Prostate gland (tissue), 2 donors: ENCODE measurements around the gene TCL1A. TPM values are rescaled to one million over a fixed set of nuclear protein-coding genes. Genes with fewer than 3 reads are reported as not detected.

Experiments used
- DNase-seq: peaks from one replicate; pipeline ENCODE4 v3.0.0-alpha.2; 2019; ENCODE audit warnings: low spot score
- H3K27ac ChIP-seq, 2 donors: fragments of 200-600 bp; sonication (generic); 2 replicates each; pipeline ENCODE4 v1.5.1; 2017 to 2019
- H3K27me3 ChIP-seq: fragments of 200-600 bp; sonication (generic); replicated peaks from 2 replicates; pipeline ENCODE4 v1.5.1; 2019; ENCODE audit not compliant: insufficient read depth
- H3K36me3 ChIP-seq, 2 donors: fragments of 200-600 bp; sonication (generic); 1 replicate in 1 of 2; 2 replicates in 1 of 2; pipeline versions ENCODE4 v1.5.1 to v1.8.1; 2017 to 2019
- H3K4me1 ChIP-seq: fragments of 200-600 bp; sonication (generic); replicated peaks from 2 replicates; pipeline ENCODE4 v1.5.1; 2019
- H3K4me3 ChIP-seq, 2 donors: fragments of 200-600 bp; sonication (generic); 2 replicates each; pipeline ENCODE4 v1.5.1; 2017 to 2019
- H3K9me3 ChIP-seq: fragments of 200-600 bp; sonication (generic); 2 replicates; pipeline ENCODE4 v1.5.1; 2017
- POLR2A ChIP-seq: fragments of 450-650 bp; IDR thresholded peaks from one replicate; pipeline ENCODE4 v1.6.1; 2016; ENCODE audit warnings: antibody characterized with exemption, mild to moderate bottlenecking
- POLR2AphosphoS5 ChIP-seq: sonication (generic); formaldehyde crosslinking; IDR thresholded peaks from one replicate; pipeline ENCODE4 v1.6.1; 2017; ENCODE audit warnings: antibody characterized with exemption
- WGBS: methylation state at CpG from one replicate; pipeline ENCODE4 v1.1.5; 2018; 5-methylcytosine and 5-hydroxymethylcytosine counted together
- intact Hi-C: fragments of 100-400 bp; cut with DNase I; formaldehyde crosslinking; loops from one replicate; pipeline ENCODE4 v1.14.2; 2022
- total RNA-seq, 2 donors: library from RNA; depleted of rRNA; stranded (reverse); fragments of >200 nt; gene quantifications; one replicate each; pipeline ENCODE4 v1.1.0, GENCODE V29; 2016
- TF ChIP-seq, protein P1 (sequence below), 4 experiments: fragments of 200-600 bp in 2 of 4; fragments of 450-650 bp in 2 of 4; sonication (generic) in 2 of 4; IDR thresholded peaks; 1 replicate in 3 of 4; 2 replicates in 1 of 4; pipeline ENCODE4 v1.5.1; 2016 to 2019; ENCODE audit warnings: antibody characterized with exemption in 4 of 4, mild to moderate bottlenecking in 2 of 4, moderate library complexity in 2 of 4

TCL1A gene
- total RNA-seq, 2 donors from 2014 or later: 9.7 TPM; not detected in 1

DNA sequence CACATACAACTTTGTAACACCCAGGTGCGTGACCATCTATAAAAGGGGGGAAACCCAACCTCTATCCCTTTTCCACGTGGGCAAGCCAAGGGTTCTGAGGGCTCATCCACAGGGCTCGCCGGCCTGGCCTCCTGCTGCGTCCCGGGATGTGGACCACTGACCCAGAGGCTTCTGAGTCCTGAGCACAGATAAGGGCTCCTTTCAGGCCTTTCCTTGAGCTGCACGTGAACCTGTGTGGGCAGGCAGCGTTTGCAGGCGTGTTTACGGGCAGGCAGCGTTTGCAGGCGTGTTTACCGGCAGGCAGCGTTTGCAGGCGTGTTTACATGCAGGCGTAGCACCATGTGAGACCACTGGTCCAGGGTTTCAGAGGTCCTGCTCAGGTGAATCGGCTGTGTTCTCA lies 3.8 kb downstream of the TCL1A start:
- intact Hi-C loops: no loop called here
- Histone ChIP-seq H3K27ac (no peak overlapping the region), H3K9me3 (no peaks in the 10 kb centered on the region), H3K27me3 (peaks cover 7% of the 10 kb centered on the region), H3K36me3 (no peaks in the 10 kb centered on the region), H3K4me3 (no peak overlapping the region), H3K4me1 (no peaks in the 10 kb centered on the region)
- 47% methylated on average over 17 of the region's 17 CpGs for WGBS
- DNase-seq: no peak
- TF ChIP-seq POLR2A (no peak), POLR2AphosphoS5 (no peak)
- TF ChIP-seq, protein P1, sequence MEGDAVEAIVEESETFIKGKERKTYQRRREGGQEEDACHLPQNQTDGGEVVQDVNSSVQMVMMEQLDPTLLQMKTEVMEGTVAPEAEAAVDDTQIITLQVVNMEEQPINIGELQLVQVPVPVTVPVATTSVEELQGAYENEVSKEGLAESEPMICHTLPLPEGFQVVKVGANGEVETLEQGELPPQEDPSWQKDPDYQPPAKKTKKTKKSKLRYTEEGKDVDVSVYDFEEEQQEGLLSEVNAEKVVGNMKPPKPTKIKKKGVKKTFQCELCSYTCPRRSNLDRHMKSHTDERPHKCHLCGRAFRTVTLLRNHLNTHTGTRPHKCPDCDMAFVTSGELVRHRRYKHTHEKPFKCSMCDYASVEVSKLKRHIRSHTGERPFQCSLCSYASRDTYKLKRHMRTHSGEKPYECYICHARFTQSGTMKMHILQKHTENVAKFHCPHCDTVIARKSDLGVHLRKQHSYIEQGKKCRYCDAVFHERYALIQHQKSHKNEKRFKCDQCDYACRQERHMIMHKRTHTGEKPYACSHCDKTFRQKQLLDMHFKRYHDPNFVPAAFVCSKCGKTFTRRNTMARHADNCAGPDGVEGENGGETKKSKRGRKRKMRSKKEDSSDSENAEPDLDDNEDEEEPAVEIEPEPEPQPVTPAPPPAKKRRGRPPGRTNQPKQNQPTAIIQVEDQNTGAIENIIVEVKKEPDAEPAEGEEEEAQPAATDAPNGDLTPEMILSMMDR (IDR thresholded peaks at IDR 0.05): no peak

GRCh38 chr14:95707327-95707726 lies 6.6 kb downstream of the TCL1A start:
- TF ChIP-seq POLR2A (no peak), POLR2AphosphoS5 (no peak)
- TF ChIP-seq, protein P1 (IDR thresholded peaks at IDR 0.05): no peak
- Histone ChIP-seq H3K4me3 (no peak overlapping the region), H3K9me3 (no peaks in the 10 kb centered on the region), H3K27ac (no peak overlapping the region), H3K4me1 (no peaks in the 10 kb centered on the region), H3K27me3 (no peaks in the 10 kb centered on the region), H3K36me3 (no peaks in the 10 kb centered on the region)
- WGBS: 80% methylated on average over 5 of the region's 5 CpGs
- DNase-seq: no peak
- intact Hi-C loops: no loop called here

GRCh38 chr14:95705518-95705917 lies 8.4 kb downstream of the TCL1A start:
- intact Hi-C loops: no loop called here
- WGBS: 91% methylated on average over 4 of the region's 4 CpGs

GRCh38 chr14:95703805-95704204 lies 10.1 kb downstream of the TCL1A start:
- H3K4me3 ChIP-seq: no peak overlapping the region
- TF ChIP-seq POLR2AphosphoS5: no peak
- TF ChIP-seq, protein P1 (IDR thresholded peaks at IDR 0.05): no peak
- no peak for TF ChIP-seq POLR2A
- no peaks in the 10 kb centered on the region for H3K36me3 ChIP-seq
- WGBS: 76% methylated on average over 3 of the region's 3 CpGs
- H3K27me3 ChIP-seq: no peaks in the 10 kb centered on the region
- DNase-seq: no peak
- no peak overlapping the region for H3K27ac ChIP-seq
- intact Hi-C loops: no loop called here
- H3K4me1 ChIP-seq: no peaks in the 10 kb centered on the region
- H3K9me3 ChIP-seq: no peaks in the 10 kb centered on the region

More at GRCh38 chr14:95705518-95705917, 8.4 kb downstream of the TCL1A start:
- H3K27me3 ChIP-seq: no peaks in the 10 kb centered on the region
- H3K27ac ChIP-seq: no peak overlapping the region
- no peak for DNase-seq
- no peaks in the 10 kb centered on the region for H3K9me3 ChIP-seq
- H3K4me1 ChIP-seq: no peaks in the 10 kb centered on the region
- no peaks in the 10 kb centered on the region for H3K36me3 ChIP-seq
- no peak overlapping the region for H3K4me3 ChIP-seq
- no peak for TF ChIP-seq POLR2A
- TF ChIP-seq POLR2AphosphoS5: no peak
- TF ChIP-seq, protein P1 (IDR thresholded peaks at IDR 0.05): no peak

DNA sequence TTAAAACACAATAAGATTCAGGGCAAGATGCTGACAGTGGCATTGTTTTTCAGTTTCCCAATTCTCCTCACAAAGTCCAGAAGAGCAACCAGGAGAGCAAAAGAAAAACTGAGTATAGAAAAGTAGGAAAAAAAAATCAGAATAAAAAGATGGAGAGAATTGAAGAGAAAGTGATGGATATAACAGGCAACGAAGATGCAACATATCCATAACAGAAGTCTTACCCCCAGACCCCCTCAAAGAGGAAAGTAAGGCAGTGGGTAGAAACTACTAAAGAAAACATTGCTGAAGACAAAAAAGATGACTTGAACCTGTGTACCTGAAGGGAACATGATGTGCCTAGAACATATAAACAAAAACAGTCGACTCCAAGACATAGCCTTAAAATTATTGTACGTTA lies 10.6 kb downstream of the TCL1A start:
- no peaks in the 10 kb centered on the region for H3K27me3 ChIP-seq
- 76% methylated on average over 3 of the region's 3 CpGs for WGBS
- intact Hi-C loops: no loop called here

More for the DNA sequence above, 10.6 kb downstream of the TCL1A start:
- TF ChIP-seq POLR2AphosphoS5 (no peak), POLR2A (no peak)
- TF ChIP-seq, protein P1 (IDR thresholded peaks at IDR 0.05): no peak
- H3K36me3 ChIP-seq: no peaks in the 10 kb centered on the region
- no peak overlapping the region for H3K4me3 ChIP-seq
- DNase-seq: no peak
- no peaks in the 10 kb centered on the region for H3K4me1 ChIP-seq
- no peak overlapping the region for H3K27ac ChIP-seq
- no peaks in the 10 kb centered on the region for H3K9me3 ChIP-seq
